ENCODE data around the gene SYNDIG1. TPM values are rescaled to one million over a fixed set of nuclear protein-coding genes. Genes with fewer than 3 reads are reported as not detected.

SYNDIG1 gene
- total and polyA plus RNA-seq, 2 donors (not counting 1 experiment from before 2014, with no cell fraction given) = not detected

- H3K4me2 ChIP-seq (replicated peaks; ENCODE audit: low read depth, low read length, poor library complexity, severe bottlenecking) = no peak overlapping the region
- WGBS (ENCODE audit: insufficient coverage) = 89% methylated on average over 14 of the region's 16 CpGs
- DNase-seq = no peak
- no peak overlapping the region for H3K27ac Mint-ChIP-seq
- no peak overlapping the region for H3K4me3 ChIP-seq (ENCODE audit: control extremely low read depth in 1 of 5, extremely low read depth in 1 of 5, insufficient read depth in 1 of 5, low read depth in 2 of 5, low read length in 4 of 5)
- no peak overlapping the region for H2AFZ ChIP-seq (ENCODE audit: insufficient read depth, low read depth, low read length, poor library complexity, severe bottlenecking)
- no peaks in the 10 kb centered on the region for H3K79me2 ChIP-seq (ENCODE audit: control insufficient read depth, insufficient read depth, low read length)
- TF ChIP-seq, protein P1, sequence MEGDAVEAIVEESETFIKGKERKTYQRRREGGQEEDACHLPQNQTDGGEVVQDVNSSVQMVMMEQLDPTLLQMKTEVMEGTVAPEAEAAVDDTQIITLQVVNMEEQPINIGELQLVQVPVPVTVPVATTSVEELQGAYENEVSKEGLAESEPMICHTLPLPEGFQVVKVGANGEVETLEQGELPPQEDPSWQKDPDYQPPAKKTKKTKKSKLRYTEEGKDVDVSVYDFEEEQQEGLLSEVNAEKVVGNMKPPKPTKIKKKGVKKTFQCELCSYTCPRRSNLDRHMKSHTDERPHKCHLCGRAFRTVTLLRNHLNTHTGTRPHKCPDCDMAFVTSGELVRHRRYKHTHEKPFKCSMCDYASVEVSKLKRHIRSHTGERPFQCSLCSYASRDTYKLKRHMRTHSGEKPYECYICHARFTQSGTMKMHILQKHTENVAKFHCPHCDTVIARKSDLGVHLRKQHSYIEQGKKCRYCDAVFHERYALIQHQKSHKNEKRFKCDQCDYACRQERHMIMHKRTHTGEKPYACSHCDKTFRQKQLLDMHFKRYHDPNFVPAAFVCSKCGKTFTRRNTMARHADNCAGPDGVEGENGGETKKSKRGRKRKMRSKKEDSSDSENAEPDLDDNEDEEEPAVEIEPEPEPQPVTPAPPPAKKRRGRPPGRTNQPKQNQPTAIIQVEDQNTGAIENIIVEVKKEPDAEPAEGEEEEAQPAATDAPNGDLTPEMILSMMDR (IDR thresholded peaks at IDR 0.05) = no peak
- no peak for TF ChIP-seq EZH2 (IDR thresholded peaks at IDR 0.05; ENCODE audit: borderline replicate concordance, insufficient read depth, low read depth, low read length, poor library complexity, severe bottlenecking)
- no peaks in the 10 kb centered on the region for H4K20me1 ChIP-seq (ENCODE audit: control insufficient read depth, insufficient read depth, low read length, poor library complexity, severe bottlenecking)
- H3K4me3 Mint-ChIP-seq = no peak overlapping the region
- no peaks in the 10 kb centered on the region for H3K27me3 Mint-ChIP-seq
- intact Hi-C loops (cut with micrococcal nuclease) = no loop called here
- no peaks in the 10 kb centered on the region for H3K9me3 Mint-ChIP-seq (ENCODE audit: insufficient read depth)
- no peak overlapping the region for H3K9ac ChIP-seq (ENCODE audit: low read length)
- POLR2A ChIA-PET = no interaction called here
- H3K36me3 ChIP-seq (replicated peaks in 1 of 2; ENCODE audit: control extremely low read depth in 1 of 2, control insufficient read depth in 1 of 2, extremely low read depth in 1 of 2, insufficient read depth in 2 of 2, low read length in 1 of 2) = no peaks in the 10 kb centered on the region
- H3K27me3 ChIP-seq (replicated peaks in 1 of 4; ENCODE audit: control extremely low read depth in 1 of 4, control insufficient read depth in 3 of 4, insufficient read depth in 4 of 4, low read length in 3 of 4) = no peaks in the 10 kb centered on the region
- peaks cover 21% of the 10 kb centered on the region for H3K4me1 Mint-ChIP-seq
- no peak for ATAC-seq (ENCODE audit: low read depth)
- H3K9me3 ChIP-seq (ENCODE audit: control extremely low read depth in 1 of 3, control insufficient read depth in 2 of 3, insufficient read depth in 1 of 3, low read length in 2 of 3) = no peaks in the 10 kb centered on the region
- H3K4me1 ChIP-seq (ENCODE audit: control insufficient read depth in 2 of 2, insufficient read depth in 2 of 2, low read length in 2 of 2) = peaks cover 2 to 17% of the 10 kb centered on the region in 2 donors
- CTCF ChIA-PET = no interaction called here
- no peak overlapping the region for H3K27ac ChIP-seq (ENCODE audit: low read length in 2 of 2)
Measured at GRCh38 chr20:24610341-24611115, 141.1 kb downstream of the SYNDIG1 start.

GRCh38 chr20:24611360-24612140 is 142.1 kb downstream of the SYNDIG1 start:
- ATAC-seq (ENCODE audit: low read depth) (no peak), DNase-seq (no peak)
- WGBS (ENCODE audit: insufficient coverage) = 97% methylated on average over 5 of the region's 5 CpGs
- peaks cover 2 to 17% of the 10 kb centered on the region in 2 donors for H3K4me1 ChIP-seq (ENCODE audit: control insufficient read depth in 2 of 2, insufficient read depth in 2 of 2, low read length in 2 of 2)
- H3K9me3 Mint-ChIP-seq (ENCODE audit: insufficient read depth) = no peaks in the 10 kb centered on the region
- no peaks in the 10 kb centered on the region for H3K27me3 ChIP-seq (replicated peaks in 1 of 4; ENCODE audit: control extremely low read depth in 1 of 4, control insufficient read depth in 3 of 4, insufficient read depth in 4 of 4, low read length in 3 of 4)
- H3K9me3 ChIP-seq (ENCODE audit: control extremely low read depth in 1 of 3, control insufficient read depth in 2 of 3, insufficient read depth in 1 of 3, low read length in 2 of 3) = no peaks in the 10 kb centered on the region
- H3K27me3 Mint-ChIP-seq = no peaks in the 10 kb centered on the region
- no peak overlapping the region for H3K4me3 Mint-ChIP-seq
- TF ChIP-seq, protein P1 (IDR thresholded peaks at IDR 0.05) = no peak
- no peak for TF ChIP-seq EZH2 (IDR thresholded peaks at IDR 0.05; ENCODE audit: borderline replicate concordance, insufficient read depth, low read depth, low read length, poor library complexity, severe bottlenecking)
- no peak overlapping the region for H2AFZ ChIP-seq (ENCODE audit: insufficient read depth, low read depth, low read length, poor library complexity, severe bottlenecking)
- H3K4me1 Mint-ChIP-seq = peaks cover 21% of the 10 kb centered on the region
- H3K4me2 ChIP-seq (replicated peaks; ENCODE audit: low read depth, low read length, poor library complexity, severe bottlenecking) = no peak overlapping the region
- no peak overlapping the region for H3K4me3 ChIP-seq (ENCODE audit: control extremely low read depth in 1 of 5, extremely low read depth in 1 of 5, insufficient read depth in 1 of 5, low read depth in 2 of 5, low read length in 4 of 5)
- POLR2A ChIA-PET = no interaction called here
- H3K79me2 ChIP-seq (ENCODE audit: control insufficient read depth, insufficient read depth, low read length) = no peaks in the 10 kb centered on the region
- no peak overlapping the region for H3K27ac ChIP-seq (ENCODE audit: low read length in 2 of 2)
- CTCF ChIA-PET = no interaction called here
- H3K9ac ChIP-seq (ENCODE audit: low read length) = no peak overlapping the region
- no peaks in the 10 kb centered on the region for H3K36me3 ChIP-seq (replicated peaks in 1 of 2; ENCODE audit: control extremely low read depth in 1 of 2, control insufficient read depth in 1 of 2, extremely low read depth in 1 of 2, insufficient read depth in 2 of 2, low read length in 1 of 2)
- H4K20me1 ChIP-seq (ENCODE audit: control insufficient read depth, insufficient read depth, low read length, poor library complexity, severe bottlenecking) = no peaks in the 10 kb centered on the region
- no peak overlapping the region for H3K27ac Mint-ChIP-seq
- intact Hi-C loops (cut with micrococcal nuclease) = no loop called here
